Hippocampal formation (tissue), 2 donors: ENCODE measurements around the gene DNAH17.

Experiments used
- DNase-seq, 2 donors: peaks; one replicate each; lab custom pipeline; 2025; lab: John Stamatoyannopoulos, UW

The DNAH17 gene, protein sequence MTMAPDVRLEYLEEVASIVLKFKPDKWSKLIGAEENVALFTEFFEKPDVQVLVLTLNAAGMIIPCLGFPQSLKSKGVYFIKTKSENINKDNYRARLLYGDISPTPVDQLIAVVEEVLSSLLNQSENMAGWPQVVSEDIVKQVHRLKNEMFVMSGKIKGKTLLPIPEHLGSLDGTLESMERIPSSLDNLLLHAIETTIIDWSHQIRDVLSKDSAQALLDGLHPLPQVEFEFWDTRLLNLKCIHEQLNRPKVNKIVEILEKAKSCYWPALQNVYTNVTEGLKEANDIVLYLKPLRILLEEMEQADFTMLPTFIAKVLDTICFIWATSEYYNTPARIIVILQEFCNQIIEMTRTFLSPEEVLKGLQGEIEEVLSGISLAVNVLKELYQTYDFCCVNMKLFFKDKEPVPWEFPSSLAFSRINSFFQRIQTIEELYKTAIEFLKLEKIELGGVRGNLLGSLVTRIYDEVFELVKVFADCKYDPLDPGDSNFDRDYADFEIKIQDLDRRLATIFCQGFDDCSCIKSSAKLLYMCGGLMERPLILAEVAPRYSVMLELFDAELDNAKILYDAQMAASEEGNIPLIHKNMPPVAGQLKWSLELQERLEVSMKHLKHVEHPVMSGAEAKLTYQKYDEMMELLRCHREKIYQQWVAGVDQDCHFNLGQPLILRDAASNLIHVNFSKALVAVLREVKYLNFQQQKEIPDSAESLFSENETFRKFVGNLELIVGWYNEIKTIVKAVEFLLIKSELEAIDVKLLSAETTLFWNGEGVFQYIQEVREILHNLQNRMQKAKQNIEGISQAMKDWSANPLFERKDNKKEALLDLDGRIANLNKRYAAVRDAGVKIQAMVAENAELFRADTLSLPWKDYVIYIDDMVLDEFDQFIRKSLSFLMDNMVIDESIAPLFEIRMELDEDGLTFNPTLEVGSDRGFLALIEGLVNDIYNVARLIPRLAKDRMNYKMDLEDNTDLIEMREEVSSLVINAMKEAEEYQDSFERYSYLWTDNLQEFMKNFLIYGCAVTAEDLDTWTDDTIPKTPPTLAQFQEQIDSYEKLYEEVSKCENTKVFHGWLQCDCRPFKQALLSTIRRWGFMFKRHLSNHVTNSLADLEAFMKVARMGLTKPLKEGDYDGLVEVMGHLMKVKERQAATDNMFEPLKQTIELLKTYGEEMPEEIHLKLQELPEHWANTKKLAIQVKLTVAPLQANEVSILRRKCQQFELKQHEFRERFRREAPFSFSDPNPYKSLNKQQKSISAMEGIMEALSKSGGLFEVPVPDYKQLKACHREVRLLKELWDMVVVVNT (N-terminal part only)

GRCh38 chr17:78577296-78577695 lies at the start of gene DNAH17:
DNAH17 (minus strand) TSS chr17:78577396; CDS start chr17:78575057, 2,339 bp downstream.
- no peak for DNase-seq

GRCh38 chr17:78624324-78625151 lies 47.3 kb upstream of the DNAH17 start:
- DNase-seq, result no peak

DNA sequence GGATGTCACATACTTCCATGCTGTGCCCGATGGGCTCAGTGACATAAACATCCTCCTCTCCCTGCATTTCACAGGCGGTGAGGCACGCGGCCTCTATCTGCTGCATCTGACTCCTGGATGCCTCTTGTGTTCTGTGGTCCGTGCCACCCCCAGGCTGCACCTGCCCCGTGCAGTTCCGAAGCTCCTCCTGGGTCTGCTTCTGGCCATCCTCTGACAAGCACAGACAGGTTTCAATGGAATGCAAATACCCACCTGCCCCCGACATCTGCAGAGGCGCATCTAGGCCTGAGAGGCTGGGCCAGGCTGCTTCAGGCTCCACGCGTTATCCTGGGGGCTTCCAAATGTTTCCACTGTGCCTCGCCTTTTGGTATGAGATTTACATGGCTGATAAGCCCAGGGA lies 46.3 kb upstream of the DNAH17 start:
- DNase-seq, result no peak

- DNase-seq, result no peak
Measured at GRCh38 chr17:78622491-78623265, 45.5 kb upstream of the DNAH17 start.

DNA sequence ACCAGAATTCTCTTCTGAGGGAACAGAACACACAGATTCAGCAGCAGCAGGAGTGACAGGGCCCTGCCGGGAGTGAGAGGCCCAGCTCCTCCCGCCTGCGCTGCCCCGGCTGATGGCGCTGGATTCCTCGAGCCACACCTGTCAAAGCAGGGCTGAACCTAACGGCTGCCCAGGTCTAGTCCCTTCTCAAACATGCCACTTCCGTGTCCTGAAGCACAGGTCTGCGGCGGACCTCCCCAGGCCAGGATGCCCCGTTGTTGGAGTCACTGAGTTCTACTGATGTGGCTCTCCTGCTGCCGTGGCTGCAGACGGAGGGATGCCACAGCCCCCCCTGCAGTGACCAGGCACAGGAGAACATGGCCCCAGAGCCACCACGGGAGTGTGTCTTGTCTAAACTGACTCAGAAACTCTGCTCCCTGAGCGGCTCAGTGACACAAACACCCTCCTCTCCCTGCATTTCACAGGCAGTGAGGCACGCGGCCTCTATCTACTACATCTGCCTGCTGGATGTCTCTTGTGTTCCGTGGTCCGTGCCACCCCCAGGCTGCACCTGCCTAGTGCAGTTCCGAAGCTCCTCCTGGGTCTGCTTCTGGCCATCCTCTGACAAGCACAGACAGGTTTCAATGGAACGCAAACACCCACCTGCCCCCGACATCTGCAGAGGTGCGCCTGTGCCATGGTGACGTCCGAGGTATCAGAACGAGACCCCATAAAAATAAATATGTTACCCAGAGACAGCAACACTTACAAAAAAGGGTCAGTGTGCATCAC lies 44.7 kb upstream of the DNAH17 start:
- DNase-seq, result no peak

DNA sequence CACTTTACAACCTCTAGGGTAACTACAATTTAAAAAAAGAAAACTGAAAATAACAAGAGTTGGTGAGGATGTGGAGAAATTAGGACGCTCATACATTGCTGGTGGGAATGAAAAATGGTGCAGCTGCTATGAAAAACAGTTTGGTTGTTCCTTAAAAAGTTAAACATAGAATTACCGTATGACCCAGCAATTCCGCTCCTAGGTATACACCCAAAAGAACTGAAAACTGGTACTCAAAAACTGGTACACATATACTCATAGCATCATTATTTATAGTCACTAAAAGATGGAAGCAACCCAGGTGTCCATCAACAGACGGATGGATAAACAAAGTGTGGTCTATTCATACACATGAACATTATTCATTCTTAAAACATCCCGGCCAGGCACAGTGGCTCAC lies 42.9 kb upstream of the DNAH17 start:
- no peak for DNase-seq

DNA sequence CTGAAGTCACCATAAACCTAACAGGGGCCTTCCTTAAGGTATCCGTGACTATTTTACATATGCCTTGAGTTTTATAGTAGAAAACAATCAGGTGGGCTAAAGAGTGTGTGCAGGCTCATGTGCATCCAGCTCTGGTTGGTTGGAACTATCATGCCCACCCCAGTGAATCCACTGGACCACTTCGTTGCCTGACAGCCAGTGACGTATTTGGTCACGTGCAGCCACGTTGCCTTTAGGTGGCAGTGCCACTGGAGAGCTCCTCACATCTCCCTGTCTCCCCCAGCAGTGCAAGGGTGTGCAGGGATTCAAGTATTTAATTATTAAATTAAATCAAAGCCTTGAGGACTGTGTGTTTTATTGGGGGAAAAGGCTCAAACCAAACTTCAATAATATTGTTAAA lies 42.1 kb upstream of the DNAH17 start:
- DNase-seq, result no peak

GRCh38 chr17:78618264-78619066 lies 41.3 kb upstream of the DNAH17 start:
- DNase-seq, result no peak

GRCh38 chr17:78617511-78618061 lies 40.4 kb upstream of the DNAH17 start:
- DNase-seq, result no peak

GRCh38 chr17:78616946-78617345 lies 39.8 kb upstream of the DNAH17 start:
- DNase-seq, result no peak

GRCh38 chr17:78615631-78616030 lies 38.4 kb upstream of the DNAH17 start:
- DNase-seq, result no peak

DNA sequence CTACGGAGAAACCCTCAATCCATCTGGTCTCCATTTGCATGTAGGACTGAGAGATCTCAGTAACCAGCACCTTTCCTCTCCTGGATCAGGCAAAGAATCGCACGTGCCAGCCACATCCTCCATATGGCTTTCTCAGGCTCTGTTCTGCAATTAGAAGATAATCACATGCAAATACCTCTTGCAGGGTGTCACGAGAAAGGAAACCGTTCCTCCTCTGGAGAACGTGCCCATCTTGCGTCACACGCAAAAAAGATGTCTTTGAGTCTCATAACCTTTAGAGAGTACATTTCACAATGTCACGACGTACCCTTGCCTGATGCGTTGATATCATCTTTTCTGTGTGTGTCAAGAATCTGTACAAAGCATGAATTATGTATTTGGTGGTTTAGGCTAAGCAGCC lies 36.2 kb upstream of the DNAH17 start:
- DNase-seq, result no peak

GRCh38 chr17:78611607-78612006 lies 34.4 kb upstream of the DNAH17 start:
- no peak for DNase-seq

DNA sequence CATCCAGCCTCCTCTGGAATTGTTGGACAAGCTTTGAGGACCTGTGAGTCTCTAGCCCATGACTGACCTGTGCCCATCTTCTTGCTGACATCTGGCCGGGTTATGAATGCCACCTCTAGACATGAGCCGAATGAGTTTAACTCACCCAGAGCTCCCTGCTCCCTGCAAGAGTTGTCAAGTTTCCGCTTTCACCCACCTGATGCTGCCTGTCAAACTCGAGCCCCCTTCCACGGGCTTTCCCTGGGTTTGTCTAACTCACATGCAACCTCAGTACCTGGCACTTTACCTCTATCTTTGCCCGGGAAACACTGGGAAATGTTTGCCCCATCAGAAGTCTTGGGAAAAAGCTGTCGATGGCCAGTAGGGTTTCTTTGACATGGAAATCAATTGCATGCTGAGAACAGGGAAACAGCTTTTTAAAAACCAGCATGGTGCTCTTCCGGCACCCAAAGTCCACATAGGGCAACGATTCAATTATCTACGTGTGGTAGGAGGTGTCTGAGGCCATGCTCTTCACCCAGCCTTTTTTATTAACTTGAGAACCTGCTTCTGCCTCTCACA lies 33.8 kb upstream of the DNAH17 start:
- DNase-seq, result no peak

- DNase-seq, result peak in 1 of 2 donors; percentile 9
Measured at GRCh38 chr17:78609191-78609641, 32.0 kb upstream of the DNAH17 start.

DNA sequence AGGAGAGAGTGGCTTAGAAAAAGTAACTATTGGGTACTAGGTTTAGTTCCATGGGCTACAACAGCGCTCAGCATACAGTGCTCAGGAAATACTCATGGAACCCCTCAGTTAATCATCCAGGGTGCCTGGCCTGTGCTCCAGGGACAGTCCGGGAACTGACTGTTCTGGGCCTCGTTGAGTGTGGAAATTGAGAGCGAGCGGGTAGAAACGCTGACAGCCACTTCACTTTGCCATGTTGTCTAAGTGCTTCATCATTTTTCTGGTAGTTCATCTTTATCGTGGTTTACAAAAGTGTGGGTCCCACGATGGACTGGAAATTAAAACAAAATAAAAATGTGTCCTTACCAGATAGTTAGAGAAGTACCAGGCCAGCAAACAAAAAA lies 31.6 kb upstream of the DNAH17 start:
- DNase-seq, result no peak

- DNase-seq, result no peak
Measured at GRCh38 chr17:78608122-78608803, 31.1 kb upstream of the DNAH17 start.
